Measurements from ENCODE around the gene EPHA2. TPM values are rescaled to one million over a fixed set of nuclear protein-coding genes. Genes with fewer than 3 reads are reported as not detected.

Gene EPHA2
- polyA plus RNA-seq, 1 experiment: 19.1 TPM

- Histone ChIP-seq H3K27me3 (ENCODE audit: control insufficient read depth, insufficient read depth, low read length) (no peaks in the 10 kb centered on the region), H3K4me3 (ENCODE audit: low read depth, low read length) (no peak overlapping the region), H3K9me3 (ENCODE audit: control insufficient read depth, insufficient read depth, low read length) (no peaks in the 10 kb centered on the region), H3K27ac (ENCODE audit: low read depth, low read length) (peak overlapping the region; percentile 11)
- DNase-seq (ENCODE audit: low read depth, low spot score): no peak
- no peak for TF ChIP-seq CTCF (IDR thresholded peaks at IDR 0.05; ENCODE audit: low read depth, low read length)
- POLR2A ChIA-PET: interaction anchor here (0.7 to 0.8 kb wide), 2 partner anchors 8 to 10 kb away, joined by 3 to 6 read pairs; no protein-coding TSS in a partner anchor
- CTCF ChIA-PET: interaction anchor here (1.4 to 2.4 kb wide), 2 partner anchors 91 to 96 kb away, joined by 9 read pairs; no protein-coding TSS in a partner anchor
These were observed 17.8 kb upstream of the EPHA2 start for GRCh38 chr1:16173447-16174260.

- no peaks in the 10 kb centered on the region for H3K27me3 ChIP-seq (ENCODE audit: control insufficient read depth, insufficient read depth, low read length)
- no peak overlapping the region for H3K27ac ChIP-seq (ENCODE audit: low read depth, low read length)
- CTCF ChIA-PET: interaction anchor here (1.4 to 2.4 kb wide), 2 partner anchors 91 to 95 kb away, joined by 9 read pairs; no protein-coding TSS in a partner anchor
- DNase-seq (ENCODE audit: low read depth, low spot score): no peak
- no peak for TF ChIP-seq CTCF (IDR thresholded peaks at IDR 0.05; ENCODE audit: low read depth, low read length)
- no peak overlapping the region for H3K4me3 ChIP-seq (ENCODE audit: low read depth, low read length)
- POLR2A ChIA-PET: interaction anchor here (0.7 to 0.8 kb wide), 2 partner anchors 9 kb away, joined by 3 to 6 read pairs; no protein-coding TSS in a partner anchor
- no peaks in the 10 kb centered on the region for H3K9me3 ChIP-seq (ENCODE audit: control insufficient read depth, insufficient read depth, low read length)
These were observed 17.1 kb upstream of the EPHA2 start for GRCh38 chr1:16172964-16173446.

GRCh38 chr1:16172218-16172830, 16.5 kb upstream of the EPHA2 start:
- Histone ChIP-seq H3K27me3 (ENCODE audit: control insufficient read depth, insufficient read depth, low read length) (no peaks in the 10 kb centered on the region), H3K4me3 (ENCODE audit: low read depth, low read length) (no peak overlapping the region), H3K27ac (ENCODE audit: low read depth, low read length) (no peak overlapping the region), H3K9me3 (ENCODE audit: control insufficient read depth, insufficient read depth, low read length) (no peaks in the 10 kb centered on the region)
- no peak for DNase-seq (ENCODE audit: low read depth, low spot score)
- ChIA-PET CTCF (no interaction called here), POLR2A (no interaction called here)
- TF ChIP-seq CTCF (IDR thresholded peaks at IDR 0.05; ENCODE audit: low read depth, low read length): no peak

GRCh38 chr1:16171314-16172151, 15.7 kb upstream of the EPHA2 start:
- no peak overlapping the region for H3K4me3 ChIP-seq (ENCODE audit: low read depth, low read length)
- no peaks in the 10 kb centered on the region for H3K27me3 ChIP-seq (ENCODE audit: control insufficient read depth, insufficient read depth, low read length)
- H3K9me3 ChIP-seq (ENCODE audit: control insufficient read depth, insufficient read depth, low read length): no peaks in the 10 kb centered on the region
- no peak for TF ChIP-seq CTCF (IDR thresholded peaks at IDR 0.05; ENCODE audit: low read depth, low read length)
- ChIA-PET POLR2A (no interaction called here), CTCF (no interaction called here)
- no peak for DNase-seq (ENCODE audit: low read depth, low spot score)
- no peak overlapping the region for H3K27ac ChIP-seq (ENCODE audit: low read depth, low read length)
